IgD-negative memory B cell (primary cell): Measurements from ENCODE around the gene TROAP. TPM values are rescaled to one million over a fixed set of nuclear protein-coding genes. Genes with fewer than 3 reads are reported as not detected.
"Not testable (repeated sequence)": the region's sequence is repeated elsewhere in the genome, so short reads cannot be mapped to it uniquely, and the experiment has no call there.

Experiments
- H3K27ac Mint-ChIP-seq, 3 donors: one replicate each; pipeline ENCODE4 v1.8.0; 2020 to 2022; ENCODE audit warnings: mild to moderate bottlenecking in 3 of 3, mixed read lengths in 3 of 3, moderate library complexity in 1 of 3
- H3K27me3 Mint-ChIP-seq: one replicate; pipeline ENCODE4 v1.8.0; 2021; ENCODE audit warnings: mixed read lengths
- H3K36me3 Mint-ChIP-seq: one replicate; pipeline ENCODE4 v1.8.0; 2020; ENCODE audit warnings: mild to moderate bottlenecking, mixed read lengths
- H3K4me1 Mint-ChIP-seq, 3 donors: one replicate each; pipeline ENCODE4 v1.8.0; 2020 to 2022; ENCODE audit warnings: mixed read lengths in 3 of 3, mild to moderate bottlenecking in 1 of 3
- H3K4me3 Mint-ChIP-seq, 4 donors: one replicate each; pipeline ENCODE4 v1.8.0; 2020 to 2022; ENCODE audit warnings: mild to moderate bottlenecking in 4 of 4, mixed read lengths in 4 of 4, moderate library complexity in 3 of 4
- H3K9me3 Mint-ChIP-seq, 3 donors: one replicate each; pipeline ENCODE4 v1.8.0; 2020 to 2021; ENCODE audit warnings: mixed read lengths in 3 of 3, mild to moderate bottlenecking in 1 of 3
- polyA plus RNA-seq: library from polyadenylated mRNA; unstranded; fragments of 300-500 nt; fragmentation: Illumina TruSeq; gene quantifications from one replicate; pipeline ENCODE4 v1.2.3, GENCODE V29; 2021

TROAP gene
- polyA plus RNA-seq, 1 donor from 2014 or later: not detected

DNA sequence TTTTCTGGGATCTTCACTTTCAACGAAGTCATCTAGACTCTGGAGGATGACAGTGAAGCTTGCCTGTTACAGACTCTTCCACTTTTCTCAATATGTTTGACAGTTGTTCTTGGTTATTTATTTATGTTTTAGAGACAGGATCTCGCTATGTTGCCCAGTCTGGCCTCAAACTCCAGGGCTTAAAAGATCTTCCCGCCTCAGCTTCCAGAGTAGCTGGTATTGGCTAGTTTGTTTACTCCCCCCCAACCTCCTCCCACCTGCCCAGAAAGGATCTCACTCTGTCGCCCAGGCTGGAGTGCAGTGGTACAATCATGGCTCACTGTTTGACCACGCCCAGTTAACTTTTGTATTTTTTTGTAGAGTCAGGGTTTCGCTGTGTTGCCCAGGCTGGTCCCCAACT lies 47.5 kb downstream of the TROAP start:
- peak overlapping the region in 3 of 4 donors; percentile 35 to 87 (median 53) for H3K4me3 Mint-ChIP-seq
- H3K4me1 Mint-ChIP-seq: peaks cover 29 to 39% (median 30%) of the 10 kb centered on the region in 3 donors
- no peaks in the 10 kb centered on the region for H3K9me3 Mint-ChIP-seq
- peak overlapping the region in 1 of 3 donors; percentile 69 for H3K27ac Mint-ChIP-seq
- no peaks in the 10 kb centered on the region for H3K36me3 Mint-ChIP-seq
- no peaks in the 10 kb centered on the region for H3K27me3 Mint-ChIP-seq

DNA sequence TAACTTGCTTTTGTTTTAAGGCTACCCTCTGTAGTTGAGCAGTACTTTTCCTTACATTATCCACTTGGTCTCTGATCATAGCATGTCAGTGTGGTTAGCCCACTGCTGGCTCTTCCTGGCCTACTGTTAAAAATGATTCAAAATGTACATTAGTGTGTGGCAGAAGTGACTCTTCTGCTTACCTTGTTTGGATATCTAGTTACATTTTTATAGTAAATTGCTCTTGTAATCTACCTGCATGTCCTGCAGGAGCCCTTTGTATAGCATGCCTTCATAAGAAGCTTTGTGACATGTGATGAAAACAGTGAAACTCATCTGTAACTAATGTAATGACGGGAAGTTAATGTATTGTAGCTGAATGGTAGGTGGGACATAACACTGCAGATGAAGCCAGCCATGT lies 52.4 kb downstream of the TROAP start:
- H3K36me3 Mint-ChIP-seq: no peaks in the 10 kb centered on the region

DNA sequence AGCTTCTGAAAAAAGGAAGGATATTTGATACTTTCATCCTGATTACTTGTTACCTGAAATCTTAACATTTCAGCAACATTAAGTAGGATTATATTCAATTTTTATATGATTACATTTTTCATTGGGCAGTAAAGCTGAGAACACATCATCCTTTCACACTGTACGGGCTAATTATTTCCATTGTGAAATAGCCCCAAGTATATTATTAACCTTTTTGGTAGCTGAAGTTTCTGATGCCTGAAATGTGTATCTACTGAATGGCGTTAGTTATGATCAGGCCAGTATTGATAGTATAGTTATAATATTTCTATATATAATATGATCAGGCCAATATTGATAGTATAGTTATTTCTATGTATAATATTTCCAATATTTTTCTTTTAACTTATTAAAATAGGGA lies 54.3 kb downstream of the TROAP start:
- peaks cover 0 to 6% (median 0%) of the 10 kb centered on the region in 3 donors for H3K4me1 Mint-ChIP-seq
- H3K27ac Mint-ChIP-seq: no peak overlapping the region
- no peaks in the 10 kb centered on the region for H3K36me3 Mint-ChIP-seq
- H3K4me3 Mint-ChIP-seq: no peak overlapping the region
- H3K9me3 Mint-ChIP-seq: no peaks in the 10 kb centered on the region
- H3K27me3 Mint-ChIP-seq: no peaks in the 10 kb centered on the region

More for the DNA sequence above, 52.4 kb downstream of the TROAP start:
- Mint-ChIP-seq H3K27me3 (no peaks in the 10 kb centered on the region), H3K9me3 (no peaks in the 10 kb centered on the region), H3K4me1 (peaks cover 8 to 14% (median 8%) of the 10 kb centered on the region in 3 donors), H3K27ac (no peak overlapping the region), H3K4me3 (no peak overlapping the region)

DNA sequence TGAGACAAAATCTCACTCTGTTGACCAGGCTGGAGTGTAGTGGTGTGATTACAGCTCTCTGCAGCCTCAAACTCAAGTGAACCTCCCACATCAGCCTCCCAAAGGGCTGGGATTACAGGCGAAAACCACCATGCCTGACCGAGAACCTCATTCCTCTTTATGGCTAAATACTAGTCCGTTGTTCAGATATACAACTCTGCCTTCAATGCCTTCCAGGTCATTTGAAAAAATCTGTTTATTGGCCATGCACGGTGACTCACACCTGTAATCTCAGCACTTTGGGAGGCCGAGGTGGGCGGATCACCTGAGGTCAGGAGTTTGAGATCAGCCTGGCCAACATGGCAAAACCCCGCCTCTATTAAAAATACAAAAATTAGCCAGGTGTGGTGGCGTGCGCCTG lies 57.1 kb downstream of the TROAP start:
- not testable (repeated sequence) for H3K36me3 Mint-ChIP-seq, H3K27me3 Mint-ChIP-seq, H3K9me3 Mint-ChIP-seq, H3K27ac Mint-ChIP-seq, H3K4me3 Mint-ChIP-seq, H3K4me1 Mint-ChIP-seq

Other genes with a start within 250 kb of the TROAP start
- not detected for gene DHH, start 228.5 kb upstream of the TROAP start, polyA plus RNA-seq
- gene LMBR1L, start 212.4 kb upstream of the TROAP start, polyA plus RNA-seq: 37.3 TPM
- gene TUBA1B, start 191.9 kb upstream of the TROAP start, polyA plus RNA-seq: 396 TPM
- 286 TPM for gene TUBA1A, start 134.2 kb upstream of the TROAP start, polyA plus RNA-seq
- 41.4 TPM for gene TUBA1C, start 58.2 kb upstream of the TROAP start, polyA plus RNA-seq
- gene PRPH, start 28.1 kb upstream of the TROAP start, polyA plus RNA-seq: not detected
- not detected for gene C1QL4, start 13.9 kb downstream of the TROAP start, polyA plus RNA-seq
- gene DNAJC22, start 23.6 kb downstream of the TROAP start, polyA plus RNA-seq: not detected
- gene SPATS2, start 44.2 kb downstream of the TROAP start, polyA plus RNA-seq: 19.3 TPM
- 0.15 TPM for gene KCNH3, start 215.8 kb downstream of the TROAP start, polyA plus RNA-seq
- 57.3 TPM for gene MCRS1, start 244.9 kb downstream of the TROAP start, polyA plus RNA-seq